Keratinocyte (primary cell): ENCODE measurements around the gene FOLR1. TPM values are rescaled to one million over a fixed set of nuclear protein-coding genes. Genes with fewer than 3 reads are reported as not detected.

Experiments used
- DNase-seq: peaks from one replicate; pipeline ENCODE4 v3.0.0-alpha.2; 2011; ENCODE audit warnings: low read depth, missing footprints, low spot score
- FAIRE-seq: peaks from 2 replicates; lab custom pipeline; 2011; peaks lifted over from hg19 to GRCh38; lab: Jason Lieb, UNC
- H2AFZ ChIP-seq: 2 replicates; pipeline ENCODE4 v1.6.0; 2012; ENCODE audit warnings: low read length, control low read depth, inconsistent platforms; ENCODE audit not compliant: control insufficient read depth
- H3K27ac ChIP-seq: 2 replicates; pipeline ENCODE4 v1.5.1; 2011; ENCODE audit warnings: low read length; ENCODE audit not compliant: control insufficient read depth, insufficient read depth
- H3K27me3 ChIP-seq: 3 replicates; pipeline ENCODE4 v1.6.0; 2011; ENCODE audit warnings: low read length; ENCODE audit not compliant: control insufficient read depth, insufficient read depth; ENCODE audit errors: extremely low read depth
- H3K36me3 ChIP-seq, 2 experiments: 2 replicates in 1 of 2; 3 replicates in 1 of 2; pipeline ENCODE4 v1.5.1; 2011; ENCODE audit warnings: low read length in 2 of 2, mild to moderate bottlenecking in 1 of 2; ENCODE audit not compliant: control insufficient read depth in 2 of 2, insufficient read depth in 2 of 2; ENCODE audit errors: extremely low read depth in 1 of 2
- H3K4me1 ChIP-seq: 3 replicates; pipeline ENCODE4 v1.5.1; 2011; ENCODE audit warnings: low read length; ENCODE audit not compliant: control insufficient read depth, insufficient read depth; ENCODE audit errors: extremely low read depth
- H3K4me2 ChIP-seq: 3 replicates; pipeline ENCODE4 v1.6.0; 2011; ENCODE audit warnings: low read depth, low read length; ENCODE audit not compliant: control insufficient read depth, insufficient read depth; ENCODE audit errors: extremely low read depth
- H3K4me3 ChIP-seq, 3 experiments: fragments of 200-600 bp in 1 of 3; sonication (generic) in 1 of 3; 2 replicates in 2 of 3; 3 replicates in 1 of 3; pipeline ENCODE4 v1.5.1; 2011 to 2016; ENCODE audit warnings: low read length in 3 of 3, mild to moderate bottlenecking in 3 of 3, control low read depth in 2 of 3, inconsistent platforms in 1 of 3, low read depth in 1 of 3, mixed read lengths in 1 of 3, mixed run types in 1 of 3, moderate library complexity in 1 of 3; ENCODE audit not compliant: control insufficient read depth in 2 of 3, insufficient read depth in 2 of 3; ENCODE audit errors: extremely low read depth in 1 of 3
- H3K79me2 ChIP-seq: 2 replicates; pipeline ENCODE4 v1.6.0; 2012; ENCODE audit warnings: low read length; ENCODE audit not compliant: control insufficient read depth, insufficient read depth
- H3K9ac ChIP-seq: 3 replicates; pipeline ENCODE4 v1.6.0; 2011; ENCODE audit warnings: low read length; ENCODE audit not compliant: control insufficient read depth, insufficient read depth; ENCODE audit errors: extremely low read depth
- H3K9me1 ChIP-seq: 3 replicates; pipeline ENCODE4 v1.6.0; 2011; ENCODE audit warnings: low read length; ENCODE audit not compliant: control insufficient read depth, insufficient read depth; ENCODE audit errors: extremely low read depth
- H3K9me3 ChIP-seq: 2 replicates; pipeline ENCODE4 v1.5.1; 2012; ENCODE audit warnings: low read depth, low read length; ENCODE audit not compliant: control insufficient read depth
- H4K20me1 ChIP-seq: 3 replicates; pipeline ENCODE4 v1.6.0; 2011; ENCODE audit warnings: low read length; ENCODE audit not compliant: control insufficient read depth, insufficient read depth; ENCODE audit errors: extremely low read depth
- EZH2 ChIP-seq: IDR thresholded peaks from one replicate; pipeline ENCODE4 v1.6.1; 2012; ENCODE audit warnings: inconsistent platforms, mild to moderate bottlenecking, low read length, moderate library complexity
- dilution Hi-C: fragments of 300-500 bp; cut with MboI; formaldehyde crosslinking; loops from one replicate; pipeline ENCODE4 v1.7.0; 2020; ENCODE audit warnings: low sequenced_read_pairs; ENCODE audit not compliant: extremely low pct_ligation_motif_present
- polyA plus RNA-seq, 5 experiments: library from polyadenylated mRNA; depleted of rRNA in 3 of 5; stranded (reverse) in 3 of 5; stranded (forward) in 1 of 5; unstranded in 1 of 5; fragments of >200 nt; gene quantifications; 1 replicate in 1 of 5; 2 replicates in 3 of 5; 3 replicates in 1 of 5; pipeline versions ENCODE4 v1.2.1 to v1.2.3, GENCODE V29; 2011 to 2012; ENCODE audit warnings: missing spikeins in 2 of 5, low read depth in 1 of 5, low replicate concordance in 1 of 5
- TF ChIP-seq, protein P1 (sequence below), 3 experiments: IDR thresholded peaks in 1 of 3; conservative IDR thresholded peaks in 1 of 3; optimal IDR thresholded peaks in 1 of 3; 2 replicates in 2 of 3; 3 replicates in 1 of 3; pipeline versions ENCODE3 to v1.5.1; 2011; ENCODE audit warnings: low read length in 3 of 3, mild to moderate bottlenecking in 3 of 3, moderate library complexity in 2 of 3, control low read depth in 1 of 3, inconsistent platforms in 1 of 3; ENCODE audit not compliant: insufficient read depth in 2 of 3; ENCODE audit errors: extremely low read depth in 1 of 3

Gene FOLR1
- polyA plus RNA-seq, 1 donor (not counting 4 experiments of a cell fraction or from before 2014, with no cell fraction given) = 0.13 TPM

DNA sequence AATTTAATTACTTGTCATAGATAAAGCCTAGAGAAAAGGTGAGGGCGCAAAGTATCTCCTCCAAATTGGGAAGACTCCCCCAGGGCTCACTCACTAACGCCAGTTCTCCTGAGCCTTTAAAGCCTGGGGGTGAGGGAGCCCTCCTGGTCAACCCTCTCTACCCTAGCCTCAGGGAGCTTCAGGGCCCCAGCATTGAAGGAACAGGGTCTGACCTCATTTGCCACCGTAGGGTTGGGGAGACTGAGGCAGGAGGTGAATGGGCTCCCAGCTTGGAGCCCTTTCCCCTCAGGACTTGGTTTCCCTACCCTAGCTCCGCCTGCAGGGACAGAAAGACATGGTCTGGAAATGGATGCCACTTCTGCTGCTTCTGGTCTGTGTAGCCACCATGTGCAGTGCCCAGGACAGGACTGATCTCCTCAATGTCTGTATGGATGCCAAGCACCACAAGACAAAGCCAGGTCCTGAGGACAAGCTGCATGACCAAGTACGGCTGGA, 26.4 kb downstream of the FOLR1 start:
- no peak for TF ChIP-seq EZH2
- TF ChIP-seq, protein P1, sequence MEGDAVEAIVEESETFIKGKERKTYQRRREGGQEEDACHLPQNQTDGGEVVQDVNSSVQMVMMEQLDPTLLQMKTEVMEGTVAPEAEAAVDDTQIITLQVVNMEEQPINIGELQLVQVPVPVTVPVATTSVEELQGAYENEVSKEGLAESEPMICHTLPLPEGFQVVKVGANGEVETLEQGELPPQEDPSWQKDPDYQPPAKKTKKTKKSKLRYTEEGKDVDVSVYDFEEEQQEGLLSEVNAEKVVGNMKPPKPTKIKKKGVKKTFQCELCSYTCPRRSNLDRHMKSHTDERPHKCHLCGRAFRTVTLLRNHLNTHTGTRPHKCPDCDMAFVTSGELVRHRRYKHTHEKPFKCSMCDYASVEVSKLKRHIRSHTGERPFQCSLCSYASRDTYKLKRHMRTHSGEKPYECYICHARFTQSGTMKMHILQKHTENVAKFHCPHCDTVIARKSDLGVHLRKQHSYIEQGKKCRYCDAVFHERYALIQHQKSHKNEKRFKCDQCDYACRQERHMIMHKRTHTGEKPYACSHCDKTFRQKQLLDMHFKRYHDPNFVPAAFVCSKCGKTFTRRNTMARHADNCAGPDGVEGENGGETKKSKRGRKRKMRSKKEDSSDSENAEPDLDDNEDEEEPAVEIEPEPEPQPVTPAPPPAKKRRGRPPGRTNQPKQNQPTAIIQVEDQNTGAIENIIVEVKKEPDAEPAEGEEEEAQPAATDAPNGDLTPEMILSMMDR (optimal IDR thresholded peaks at IDR 0.05 in 1 of 3, IDR thresholded peaks at IDR 0.05 in 1 of 3, conservative IDR thresholded peaks at IDR 0.05 in 1 of 3; ENCODE audit: extremely low read depth in 1 of 3, insufficient read depth in 2 of 3, low read length in 3 of 3) = no peak
- dilution Hi-C loops = no loop called here
- no peak overlapping the region for H3K27ac ChIP-seq
- no peak overlapping the region for H2AFZ ChIP-seq
- FAIRE-seq (no peak), DNase-seq (no peak)
- H3K4me3 ChIP-seq = no peak overlapping the region
- no peak overlapping the region for H3K9ac ChIP-seq
- no peaks in the 10 kb centered on the region for H3K9me3 ChIP-seq
- H3K36me3 ChIP-seq = no peaks in the 10 kb centered on the region
- no peak overlapping the region for H3K4me2 ChIP-seq
- no peaks in the 10 kb centered on the region for H4K20me1 ChIP-seq
- no peaks in the 10 kb centered on the region for H3K9me1 ChIP-seq
- H3K4me1 ChIP-seq = peaks cover 7% of the 10 kb centered on the region
- H3K79me2 ChIP-seq = no peaks in the 10 kb centered on the region
- H3K27me3 ChIP-seq = peaks cover 11% of the 10 kb centered on the region

DNA sequence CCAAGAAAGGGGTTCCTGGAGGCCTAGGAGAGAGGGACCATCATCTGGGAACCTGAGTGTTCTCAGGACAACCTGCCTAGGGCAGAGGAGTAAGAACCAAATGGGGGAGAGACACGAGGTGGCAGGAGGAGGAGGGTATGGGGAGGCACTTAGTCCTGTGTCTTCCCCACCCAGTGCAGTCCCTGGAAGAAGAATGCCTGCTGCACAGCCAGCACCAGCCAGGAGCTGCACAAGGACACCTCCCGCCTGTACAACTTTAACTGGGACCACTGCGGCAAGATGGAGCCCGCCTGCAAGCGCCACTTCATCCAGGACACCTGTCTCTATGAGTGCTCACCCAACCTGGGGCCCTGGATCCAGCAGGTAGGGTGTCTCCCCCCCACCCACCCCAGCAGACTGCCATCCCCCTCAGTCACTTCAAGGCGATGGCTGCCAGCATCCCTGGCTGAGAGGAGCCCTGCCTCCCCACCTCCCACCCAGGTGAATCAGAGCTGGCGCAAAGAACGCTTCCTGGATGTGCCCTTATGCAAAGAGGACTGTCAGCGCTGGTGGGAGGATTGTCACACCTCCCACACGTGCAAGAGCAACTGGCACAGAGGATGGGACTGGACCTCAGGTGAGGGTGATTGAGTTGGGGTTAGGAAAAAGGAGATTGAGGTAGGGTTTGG, 28.9 kb downstream of the FOLR1 start:
- no peak overlapping the region for H3K4me3 ChIP-seq
- H3K9me3 ChIP-seq = no peaks in the 10 kb centered on the region
- DNase-seq (no peak), FAIRE-seq (no peak)
- no peak overlapping the region for H3K27ac ChIP-seq
- peaks cover 7% of the 10 kb centered on the region for H3K4me1 ChIP-seq
- TF ChIP-seq, protein P1 (optimal IDR thresholded peaks at IDR 0.05 in 1 of 3, IDR thresholded peaks at IDR 0.05 in 1 of 3, conservative IDR thresholded peaks at IDR 0.05 in 1 of 3; ENCODE audit: extremely low read depth in 1 of 3, insufficient read depth in 2 of 3, low read length in 3 of 3) = no peak
- no peak for TF ChIP-seq EZH2
- H3K79me2 ChIP-seq = peaks cover 14% of the 10 kb centered on the region
- H4K20me1 ChIP-seq = no peaks in the 10 kb centered on the region
- no peak overlapping the region for H3K4me2 ChIP-seq
- no peak overlapping the region for H3K9ac ChIP-seq
- dilution Hi-C loops = no loop called here
- H3K36me3 ChIP-seq = no peaks in the 10 kb centered on the region
- peaks cover 11% of the 10 kb centered on the region for H3K27me3 ChIP-seq
- H2AFZ ChIP-seq = no peak overlapping the region
- H3K9me1 ChIP-seq = no peaks in the 10 kb centered on the region
